Activated B cell treated with CpG ODN at 0.5 μM for 24 hours (primary cell): ENCODE measurements around the gene CTNND2. TPM values are rescaled to one million over a fixed set of nuclear protein-coding genes. Genes with fewer than 3 reads are reported as not detected.

ENCODE experiments used
- ATAC-seq: fragments of 200-7000 bp; cut with Tn5 transposase; one replicate; pipeline ENCODE4 v1.10.0; 2021; ENCODE audit warnings: low read depth, mild to moderate bottlenecking, moderate library complexity
- CTCF ChIA-PET: fragments of 350-600 bp; sonication (Branson Sonifier 250); formaldehyde crosslinking; loops from one replicate; lab custom pipeline; 2021; ENCODE audit warnings: antibody characterized with exemption; lab: Charles Lee
- POLR2A ChIA-PET: fragments of 350-600 bp; sonication (Branson Sonifier 250); formaldehyde crosslinking; loops from one replicate; lab custom pipeline; 2021; ENCODE audit warnings: antibody characterized with exemption; lab: Charles Lee
- DNase-seq: peaks from one replicate; pipeline ENCODE4 v3.0.0; 2022
- H3K27ac Mint-ChIP-seq: one replicate; pipeline ENCODE4 v1.8.0; 2020; ENCODE audit warnings: mixed read lengths
- H3K27me3 Mint-ChIP-seq: one replicate; pipeline ENCODE4 v1.8.0; 2021; ENCODE audit warnings: mixed read lengths
- H3K36me3 Mint-ChIP-seq: one replicate; pipeline ENCODE4 v1.8.0; 2021; ENCODE audit warnings: low read depth, mixed read lengths
- H3K4me1 Mint-ChIP-seq: one replicate; pipeline ENCODE4 v1.8.0; 2021; ENCODE audit warnings: mixed read lengths
- H3K4me3 Mint-ChIP-seq: one replicate; pipeline ENCODE4 v1.8.0; 2020; ENCODE audit warnings: mild to moderate bottlenecking, mixed read lengths
- H3K9me3 Mint-ChIP-seq: one replicate; pipeline ENCODE4 v1.8.0; 2020; ENCODE audit warnings: mixed read lengths
- intact Hi-C: fragments of 100-400 bp; cut with micrococcal nuclease; formaldehyde crosslinking; loops from one replicate; pipeline ENCODE4 v1.15.1; 2024
- total RNA-seq: library from RNA; stranded (reverse); gene quantifications from 2 replicates; pipeline ENCODE4 v1.2.3, GENCODE V29; 2022
- TF ChIP-seq, protein P1 (sequence below): fragments of 200-600 bp; IDR thresholded peaks from one replicate; pipeline ENCODE4 v1.8.0; 2022; ENCODE audit warnings: antibody characterized with exemption, mild to moderate bottlenecking

Gene CTNND2
- total RNA-seq, 1 donor from 2014 or later = not detected

DNA sequence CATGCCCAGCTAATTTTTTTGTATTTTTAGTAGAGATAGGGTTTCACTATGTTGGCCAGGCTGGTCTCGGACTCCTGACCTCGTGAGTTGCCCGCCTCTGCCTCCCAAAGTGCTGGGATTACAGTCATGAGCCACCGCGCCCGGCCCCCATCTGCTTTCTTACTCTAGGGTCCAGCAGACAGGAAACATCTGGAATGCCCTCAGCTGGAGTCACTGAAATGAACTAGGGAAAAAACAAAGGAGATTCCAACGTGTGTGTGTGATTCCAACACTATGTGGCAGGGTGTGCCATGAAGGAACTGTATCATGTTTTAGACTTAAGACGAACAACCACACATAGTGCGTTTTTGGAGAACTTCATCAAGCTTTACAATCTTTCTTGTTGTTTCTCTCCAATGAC is 603.1 kb downstream of the CTNND2 start:
- CTCF ChIA-PET = no interaction called here
- Mint-ChIP-seq H3K36me3 (no peaks in the 10 kb centered on the region), H3K27ac (no peak overlapping the region), H3K4me3 (no peak overlapping the region), H3K4me1 (no peaks in the 10 kb centered on the region), H3K27me3 (no peaks in the 10 kb centered on the region), H3K9me3 (no peaks in the 10 kb centered on the region)
- intact Hi-C loops = no loop called here
- no peak for DNase-seq
- TF ChIP-seq, protein P1, sequence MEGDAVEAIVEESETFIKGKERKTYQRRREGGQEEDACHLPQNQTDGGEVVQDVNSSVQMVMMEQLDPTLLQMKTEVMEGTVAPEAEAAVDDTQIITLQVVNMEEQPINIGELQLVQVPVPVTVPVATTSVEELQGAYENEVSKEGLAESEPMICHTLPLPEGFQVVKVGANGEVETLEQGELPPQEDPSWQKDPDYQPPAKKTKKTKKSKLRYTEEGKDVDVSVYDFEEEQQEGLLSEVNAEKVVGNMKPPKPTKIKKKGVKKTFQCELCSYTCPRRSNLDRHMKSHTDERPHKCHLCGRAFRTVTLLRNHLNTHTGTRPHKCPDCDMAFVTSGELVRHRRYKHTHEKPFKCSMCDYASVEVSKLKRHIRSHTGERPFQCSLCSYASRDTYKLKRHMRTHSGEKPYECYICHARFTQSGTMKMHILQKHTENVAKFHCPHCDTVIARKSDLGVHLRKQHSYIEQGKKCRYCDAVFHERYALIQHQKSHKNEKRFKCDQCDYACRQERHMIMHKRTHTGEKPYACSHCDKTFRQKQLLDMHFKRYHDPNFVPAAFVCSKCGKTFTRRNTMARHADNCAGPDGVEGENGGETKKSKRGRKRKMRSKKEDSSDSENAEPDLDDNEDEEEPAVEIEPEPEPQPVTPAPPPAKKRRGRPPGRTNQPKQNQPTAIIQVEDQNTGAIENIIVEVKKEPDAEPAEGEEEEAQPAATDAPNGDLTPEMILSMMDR = no peak
- no peak for ATAC-seq
- POLR2A ChIA-PET = no interaction called here

DNA sequence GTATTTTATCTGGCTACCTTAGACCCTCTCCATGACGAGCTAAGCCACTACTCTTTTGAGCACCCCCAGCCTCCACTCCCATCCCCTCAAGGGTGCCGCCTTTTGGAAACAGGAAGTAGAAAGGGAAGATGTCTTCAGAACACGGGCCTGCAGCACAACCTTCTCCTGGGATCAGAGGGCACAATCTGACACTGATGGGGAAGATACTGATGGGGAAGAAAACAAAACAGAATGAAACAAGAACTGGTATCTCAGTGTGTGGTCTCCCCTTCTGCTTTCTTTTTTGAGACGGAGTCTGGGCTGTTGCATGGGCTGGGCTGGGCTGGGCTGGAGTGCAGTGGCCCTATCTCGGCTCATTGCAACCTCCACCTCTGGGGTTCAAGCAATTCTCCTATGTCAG is 603.5 kb downstream of the CTNND2 start:
- POLR2A ChIA-PET = no interaction called here
- no peak overlapping the region for H3K4me3 Mint-ChIP-seq
- H3K27ac Mint-ChIP-seq = no peak overlapping the region
- intact Hi-C loops = no loop called here
- H3K36me3 Mint-ChIP-seq = no peaks in the 10 kb centered on the region
- DNase-seq (no peak), ATAC-seq (no peak)
- CTCF ChIA-PET = no interaction called here
- TF ChIP-seq, protein P1 = no peak
- H3K4me1 Mint-ChIP-seq = no peaks in the 10 kb centered on the region
- H3K27me3 Mint-ChIP-seq = no peaks in the 10 kb centered on the region
- H3K9me3 Mint-ChIP-seq = no peaks in the 10 kb centered on the region

DNA sequence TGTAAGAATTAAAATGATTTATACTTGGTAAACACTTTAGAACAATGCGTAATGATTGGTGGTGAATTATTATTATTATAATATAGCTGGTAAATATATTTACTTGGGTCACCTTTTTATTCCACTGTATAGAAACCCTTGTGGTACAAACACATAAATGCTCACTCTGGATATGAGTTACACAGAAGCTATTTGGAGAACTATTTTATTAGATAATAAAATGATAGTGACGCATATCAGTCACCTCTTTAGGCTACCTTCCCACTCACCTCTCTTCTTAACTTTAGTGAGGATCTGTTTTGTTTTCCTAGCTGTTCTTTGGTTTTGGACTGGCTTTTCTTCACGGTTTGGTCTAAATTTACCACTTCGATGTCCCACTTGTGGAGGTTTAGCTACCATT is 605.4 kb downstream of the CTNND2 start:
- Mint-ChIP-seq H3K4me3 (no peak overlapping the region), H3K27me3 (no peaks in the 10 kb centered on the region), H3K27ac (no peak overlapping the region), H3K36me3 (no peaks in the 10 kb centered on the region), H3K4me1 (no peaks in the 10 kb centered on the region), H3K9me3 (no peaks in the 10 kb centered on the region)
- no peak for DNase-seq
- TF ChIP-seq, protein P1 = no peak
- intact Hi-C loops = no loop called here
- POLR2A ChIA-PET = no interaction called here
- no peak for ATAC-seq
- CTCF ChIA-PET = no interaction called here

DNA sequence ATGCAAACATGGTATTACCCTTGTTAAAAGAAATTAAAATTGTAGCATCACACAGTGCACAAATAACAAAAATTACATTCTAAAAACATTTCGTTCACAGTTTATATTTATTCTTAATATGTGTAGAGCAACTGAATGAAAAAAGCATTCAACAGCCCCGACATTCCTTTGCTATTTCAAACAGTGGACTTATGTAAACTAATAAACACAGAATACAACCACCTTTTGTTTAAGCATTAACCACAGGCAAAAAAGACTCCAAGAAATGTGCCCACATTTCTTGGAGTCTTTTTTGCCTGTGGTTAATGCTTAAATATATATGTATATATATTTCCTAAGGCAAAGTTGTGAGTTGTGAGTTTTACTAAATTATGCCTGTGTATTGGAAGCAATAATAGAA is 610.7 kb downstream of the CTNND2 start:
- H3K9me3 Mint-ChIP-seq = no peaks in the 10 kb centered on the region
- ChIA-PET POLR2A (no interaction called here), CTCF (no interaction called here)
- H3K27me3 Mint-ChIP-seq = peaks cover 6% of the 10 kb centered on the region
- H3K36me3 Mint-ChIP-seq = no peaks in the 10 kb centered on the region
- TF ChIP-seq, protein P1 = no peak
- intact Hi-C loops = no loop called here
- no peaks in the 10 kb centered on the region for H3K4me1 Mint-ChIP-seq
- no peak overlapping the region for H3K27ac Mint-ChIP-seq
- DNase-seq = no peak
- H3K4me3 Mint-ChIP-seq = no peak overlapping the region
- no peak for ATAC-seq

DNA sequence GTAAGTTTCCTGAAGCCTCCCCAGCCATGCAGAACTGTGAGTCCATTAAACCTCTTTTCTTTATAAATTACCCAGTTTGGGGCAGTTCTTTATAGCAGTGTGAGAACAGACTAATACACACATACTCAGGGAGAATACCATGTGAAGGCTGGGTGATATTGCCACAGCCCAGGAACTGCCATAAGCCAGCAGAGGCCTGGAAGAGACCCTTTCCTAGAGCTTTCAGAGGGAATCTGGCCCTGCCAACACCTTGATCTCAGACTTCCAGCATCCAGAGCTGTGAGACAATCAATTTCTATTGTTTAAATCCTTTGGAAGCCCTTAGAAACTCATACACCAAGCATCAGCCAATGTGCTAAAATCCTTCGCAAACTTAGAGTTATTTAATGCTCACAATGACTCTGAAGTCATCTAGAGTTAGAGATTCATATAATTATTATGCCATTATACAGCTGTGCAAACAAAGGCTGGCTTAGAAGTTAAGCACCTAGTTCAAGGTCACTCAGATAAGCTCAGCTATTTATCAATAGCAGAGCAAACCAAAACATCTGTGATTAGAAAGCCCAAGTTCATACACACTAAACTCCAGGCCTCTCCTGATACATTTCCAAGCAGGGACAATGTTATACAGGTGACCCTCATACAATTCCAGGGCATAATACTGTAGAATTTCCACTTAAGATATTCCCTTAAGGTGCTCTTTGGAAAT is 611.4 kb downstream of the CTNND2 start:
- intact Hi-C loops = no loop called here
- Mint-ChIP-seq H3K27me3 (peaks cover 6% of the 10 kb centered on the region), H3K27ac (no peak overlapping the region), H3K9me3 (no peaks in the 10 kb centered on the region), H3K36me3 (no peaks in the 10 kb centered on the region), H3K4me3 (no peak overlapping the region), H3K4me1 (no peaks in the 10 kb centered on the region)
- CTCF ChIA-PET = no interaction called here
- DNase-seq = no peak
- POLR2A ChIA-PET = no interaction called here
- ATAC-seq = no peak
- TF ChIP-seq, protein P1 = no peak
